Measurements from ENCODE around the gene LNPEP. TPM values are rescaled to one million over a fixed set of nuclear protein-coding genes. Genes with fewer than 3 reads are reported as not detected.

Gene LNPEP
- total and polyA plus RNA-seq, 8 donors, result 2.0 to 20.0 (median 9.6) TPM

- H3K36me3 ChIP-seq, result no peaks in the 10 kb centered on the region
- H3K27me3 ChIP-seq, result no peaks in the 10 kb centered on the region
- H3K4me3 ChIP-seq, result no peak overlapping the region
- WGBS, 2 donors, result 69 to 80% methylated on average over 8 of the region's 8 CpGs
- intact Hi-C loops (cut with DNase I), result no loop called here
- TF ChIP-seq CTCF (IDR thresholded peaks at IDR 0.05), result no peak
- H3K27ac ChIP-seq, result no peak overlapping the region
- no peak for DNase-seq
- no peak for FAIRE-seq
- no peaks in the 10 kb centered on the region for H3K9me3 ChIP-seq
- H3K4me1 ChIP-seq, result no peaks in the 10 kb centered on the region
- no peak for ATAC-seq
Measured at GRCh38 chr5:97062046-97062445, 126.2 kb downstream of the LNPEP start.

GRCh38 chr5:97063251-97063650 is 127.4 kb downstream of the LNPEP start:
- ATAC-seq, result no peak
- Histone ChIP-seq H3K4me1 (no peaks in the 10 kb centered on the region), H3K27me3 (no peaks in the 10 kb centered on the region), H3K36me3 (no peaks in the 10 kb centered on the region), H3K9me3 (no peaks in the 10 kb centered on the region), H3K27ac (no peak overlapping the region), H3K4me3 (no peak overlapping the region)
- no peak for DNase-seq
- WGBS, 2 donors, result 76 to 85% methylated on average over 1 of the region's 1 CpG
- FAIRE-seq, result no peak
- no peak for TF ChIP-seq CTCF (IDR thresholded peaks at IDR 0.05)
- intact Hi-C loops (cut with DNase I), result no loop called here

DNA sequence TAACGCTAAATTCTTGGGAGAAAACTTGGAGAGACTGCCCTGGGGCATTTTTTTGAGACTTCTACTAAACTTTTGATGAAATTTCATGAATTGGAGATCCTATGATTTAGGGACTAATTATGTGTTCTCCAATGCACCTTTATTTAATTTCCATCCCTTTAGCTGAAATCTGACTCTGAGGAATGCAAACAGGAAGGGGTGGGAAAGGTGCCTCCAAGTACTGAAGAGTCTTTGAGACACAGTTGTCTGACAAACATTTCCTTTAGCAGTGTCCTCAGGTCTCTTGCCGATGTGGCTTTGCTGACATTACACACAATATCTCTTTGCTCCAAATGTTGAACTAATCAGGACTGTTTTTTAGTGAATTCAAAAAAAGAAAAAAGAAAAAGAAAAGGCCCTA is 129.6 kb downstream of the LNPEP start:
- FAIRE-seq (no peak), ATAC-seq (no peak), DNase-seq (no peak)
- no peaks in the 10 kb centered on the region for H3K36me3 ChIP-seq
- 68 to 72% methylated on average over 2 of the region's 2 CpGs for WGBS, 2 donors
- intact Hi-C loops (cut with DNase I), result no loop called here
- H3K27ac ChIP-seq, result no peak overlapping the region
- H3K9me3 ChIP-seq, result no peaks in the 10 kb centered on the region
- TF ChIP-seq CTCF (IDR thresholded peaks at IDR 0.05), result no peak
- no peaks in the 10 kb centered on the region for H3K4me1 ChIP-seq
- H3K27me3 ChIP-seq, result no peaks in the 10 kb centered on the region
- no peak overlapping the region for H3K4me3 ChIP-seq

GRCh38 chr5:97067296-97067850 is 131.5 kb downstream of the LNPEP start:
- Histone ChIP-seq H3K36me3 (no peaks in the 10 kb centered on the region), H3K27ac (no peak overlapping the region), H3K4me3 (no peak overlapping the region), H3K27me3 (no peaks in the 10 kb centered on the region), H3K4me1 (no peaks in the 10 kb centered on the region), H3K9me3 (no peaks in the 10 kb centered on the region)
- no peak for TF ChIP-seq CTCF (IDR thresholded peaks at IDR 0.05)
- FAIRE-seq (no peak), DNase-seq (no peak), ATAC-seq (no peak)
- WGBS, 2 donors, result 67 to 76% methylated on average over 4 of the region's 4 CpGs
- intact Hi-C loops (cut with DNase I), result no loop called here

DNA sequence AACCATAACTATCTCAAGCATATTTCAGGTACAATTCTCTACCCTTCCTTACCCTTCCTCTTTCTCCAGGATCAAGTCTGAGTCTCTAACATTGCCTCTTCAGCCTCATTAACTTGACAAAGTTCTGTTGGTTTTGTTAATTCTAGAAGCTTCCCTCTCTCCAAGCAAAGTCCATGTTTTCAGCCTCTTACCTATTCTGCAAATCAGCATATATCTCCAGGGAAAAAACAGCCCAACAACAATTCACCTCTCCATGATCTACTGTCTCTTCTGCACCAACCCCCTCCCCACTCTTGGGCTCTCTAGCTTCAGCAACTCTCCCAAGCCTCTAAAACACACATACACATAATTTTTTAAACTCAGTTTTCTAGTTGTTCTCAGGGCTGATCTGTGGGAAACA is 134.4 kb downstream of the LNPEP start:
- Histone ChIP-seq H3K4me3 (no peak overlapping the region), H3K4me1 (no peaks in the 10 kb centered on the region), H3K27me3 (no peaks in the 10 kb centered on the region), H3K36me3 (no peaks in the 10 kb centered on the region), H3K9me3 (no peaks in the 10 kb centered on the region), H3K27ac (no peak overlapping the region)
- DNase-seq (no peak), ATAC-seq (no peak), FAIRE-seq (no peak)
- intact Hi-C loops (cut with DNase I), result no loop called here
- TF ChIP-seq CTCF (IDR thresholded peaks at IDR 0.05), result no peak
